ENCODE measurements around the gene SEMA6B. TPM values are rescaled to one million over a fixed set of nuclear protein-coding genes. Genes with fewer than 3 reads are reported as not detected.

Gene SEMA6B
- total and polyA plus RNA-seq, 3 experiments from 2014 or later = 0.55 to 0.91 TPM; not detected in 1

- Mint-ChIP-seq H3K9me3 (no peaks in the 10 kb centered on the region), H3K27ac (no peak overlapping the region), H3K36me3 (peaks cover 0 to 51% (median 10%) of the 10 kb centered on the region in 3 donors), H3K4me3 (no peak overlapping the region), H3K4me1 (no peaks in the 10 kb centered on the region), H3K27me3 (no peaks in the 10 kb centered on the region)
- Histone ChIP-seq H3K27ac (ENCODE audit: low read depth, low read length) (no peak overlapping the region), H3K4me3 (ENCODE audit: low read length) (no peak overlapping the region), H3K27me3 (ENCODE audit: insufficient read depth, low read length, poor library complexity, severe bottlenecking) (no peaks in the 10 kb centered on the region), H3K9me3 (ENCODE audit: low read length) (no peaks in the 10 kb centered on the region), H3K36me3 (ENCODE audit: insufficient read depth, low read length) (peaks cover 18% of the 10 kb centered on the region), H3K4me1 (ENCODE audit: insufficient read depth, low read length) (no peaks in the 10 kb centered on the region)
- DNase-seq = no peak
- POLR2A ChIA-PET = no interaction called here
- CTCF ChIA-PET = no interaction called here
Measured at GRCh38 chr19:4493104-4493928, 66.2 kb downstream of the SEMA6B start.

Other genes starting within 250 kb of the SEMA6B start
- 1 to 10 TPM; 3.9 to 6.1 TPM for gene STAP2, start 220.9 kb downstream of the SEMA6B start, total RNA-seq
- gene STAP2, start 220.9 kb downstream of the SEMA6B start, polyA plus RNA-seq = 1.8 TPM
- gene MPND, start 216.1 kb downstream of the SEMA6B start, total RNA-seq = 10 to 100 TPM; 17.0 to 18.3 TPM
- 8.4 TPM for gene MPND, start 216.1 kb downstream of the SEMA6B start, polyA plus RNA-seq
- 10 to 100 TPM; 39.8 to 41.2 TPM for gene SH3GL1, start 159.1 kb downstream of the SEMA6B start, total RNA-seq
- 24.7 TPM for gene SH3GL1, start 159.1 kb downstream of the SEMA6B start, polyA plus RNA-seq
- gene CHAF1A, start 157.0 kb downstream of the SEMA6B start, total RNA-seq = 10 to 100 TPM; 65.2 to 69.5 TPM
- 5.8 TPM for gene CHAF1A, start 157.0 kb downstream of the SEMA6B start, polyA plus RNA-seq
- 10 to 100 TPM; 56.6 to 60.0 TPM for gene UBXN6, start 101.9 kb downstream of the SEMA6B start, total RNA-seq
- gene UBXN6, start 101.9 kb downstream of the SEMA6B start, polyA plus RNA-seq = 5.2 TPM
- gene HDGFL2, start 87.4 kb downstream of the SEMA6B start, total RNA-seq = 10 to 100 TPM; 42.7 to 45.4 TPM
- gene HDGFL2, start 87.4 kb downstream of the SEMA6B start, polyA plus RNA-seq = 24.9 TPM
- under 1 TPM in 1 of 2 experiments, not detected in 1; 0.04 TPM for gene PLIN4, start 41.2 kb downstream of the SEMA6B start, total RNA-seq
- gene PLIN4, start 41.2 kb downstream of the SEMA6B start, polyA plus RNA-seq = 0.15 TPM
- gene PLIN5, start 24.5 kb downstream of the SEMA6B start, total RNA-seq = not detected
- gene PLIN5, start 24.5 kb downstream of the SEMA6B start, polyA plus RNA-seq = 0.29 TPM
- not detected for gene LRG1, start 19.6 kb downstream of the SEMA6B start, total RNA-seq
- 0.06 TPM for gene LRG1, start 19.6 kb downstream of the SEMA6B start, polyA plus RNA-seq
- gene TNFAIP8L1, start 79.8 kb upstream of the SEMA6B start, total RNA-seq = 10 to 100 TPM in 1 of 2 experiments, 1 to 10 TPM in 1; 9.0 to 10.0 TPM
- gene TNFAIP8L1, start 79.8 kb upstream of the SEMA6B start, polyA plus RNA-seq = 9.6 TPM
- gene MYDGF, start 110.7 kb upstream of the SEMA6B start, total RNA-seq = 10 to 100 TPM; 83.2 to 88.6 TPM
- 146 TPM for gene MYDGF, start 110.7 kb upstream of the SEMA6B start, polyA plus RNA-seq
- gene DPP9, start 164.2 kb upstream of the SEMA6B start, total RNA-seq = 100 to 1,000 TPM; 105 TPM
- gene DPP9, start 164.2 kb upstream of the SEMA6B start, polyA plus RNA-seq = 32.1 TPM
- 10 to 100 TPM; 25.5 to 26.0 TPM for gene FEM1A, start 232.1 kb upstream of the SEMA6B start, total RNA-seq
- 4.3 TPM for gene FEM1A, start 232.1 kb upstream of the SEMA6B start, polyA plus RNA-seq

Data from CD8-positive, alpha-beta memory T cell (primary cell).